SU-DHL-6 (cell line): Measurements from ENCODE around the gene PRR33.

Source experiments
- H2AFZ ChIP-seq: fragments of 200-600 bp; sonication (generic); 2 replicates; pipeline ENCODE4 v1.6.1; 2014; ENCODE audit warnings: low read depth, mild to moderate bottlenecking, moderate library complexity, mixed read lengths, antibody characterized with exemption, low read length; ENCODE audit not compliant: severe bottlenecking
- H3F3A ChIP-seq: fragments of 200-600 bp; shearing (Covaris generic); 2 replicates; pipeline ENCODE4 v1.6.0; 2016; ENCODE audit warnings: antibody characterized with exemption, mild to moderate bottlenecking; ENCODE audit not compliant: insufficient read depth
- H3K27ac ChIP-seq: fragments of 200-600 bp; sonication (generic); 2 replicates; pipeline ENCODE4 v1.5.1; 2016; ENCODE audit warnings: low read depth, mild to moderate bottlenecking, low read length, moderate library complexity, mixed read lengths
- H3K27me3 ChIP-seq: fragments of 200-600 bp; sonication (generic), shearing (Covaris generic); 2 replicates; pipeline ENCODE4 v1.6.0; 2014; ENCODE audit warnings: mild to moderate bottlenecking, low read length
- H3K36me3 ChIP-seq: fragments of 200-600 bp; sonication (generic); 2 replicates; pipeline ENCODE4 v1.6.1; 2014; ENCODE audit warnings: mild to moderate bottlenecking, low read length, mixed read lengths
- H3K4me2 ChIP-seq: fragments of 300-600, 200-600 bp; shearing (Covaris generic), sonication (generic); 2 replicates; pipeline ENCODE4 v1.6.0; 2014; ENCODE audit warnings: low read length, low read depth, mild to moderate bottlenecking; ENCODE audit not compliant: poor library complexity, severe bottlenecking
- H3K4me3 ChIP-seq: fragments of 200-600 bp; sonication (generic); 2 replicates; pipeline ENCODE4 v1.5.1; 2014; ENCODE audit warnings: antibody characterized with exemption, low read length, mild to moderate bottlenecking, mixed read lengths; ENCODE audit not compliant: insufficient read depth, poor library complexity, severe bottlenecking
- H3K79me2 ChIP-seq: fragments of 200-600 bp; sonication (generic); 2 replicates; pipeline ENCODE4 v1.6.1; 2014; ENCODE audit warnings: mild to moderate bottlenecking, low read length, moderate library complexity; ENCODE audit not compliant: insufficient read depth
- H3K9ac ChIP-seq: fragments of 200-600 bp; sonication (generic); 2 replicates; pipeline ENCODE4 v1.7.0; 2014; ENCODE audit warnings: mild to moderate bottlenecking, low read length
- H3K9me2 ChIP-seq: fragments of 200-600 bp; sonication (generic); replicated peaks from 2 replicates; pipeline ENCODE4 v1.6.1; 2014; ENCODE audit warnings: low read length; ENCODE audit not compliant: insufficient read depth
- H3K9me3 ChIP-seq: fragments of 200-600 bp; sonication (generic); 2 replicates; pipeline ENCODE4 v1.6.1; 2014; ENCODE audit warnings: low read length, mixed read lengths; ENCODE audit not compliant: insufficient read depth
- H4K20me1 ChIP-seq: fragments of 200-600 bp; sonication (generic); 2 replicates; pipeline ENCODE4 v1.6.1; 2014; ENCODE audit warnings: low read depth, mild to moderate bottlenecking, antibody characterized with exemption, low read length, moderate library complexity, mixed read lengths
- EZH2phosphoT487 ChIP-seq: fragments of 200-600 bp; sonication (generic), shearing (Covaris generic); conservative IDR thresholded peaks from 2 replicates; pipeline ENCODE4 v1.6.1; 2018; ENCODE audit warnings: mild to moderate bottlenecking, antibody characterized with exemption, low read length, moderate library complexity, mixed read lengths
- TF ChIP-seq, protein P1 (sequence below): fragments of 200-600 bp; sonication (generic); IDR thresholded peaks from one replicate; pipeline ENCODE4 v1.5.1; 2017; ENCODE audit warnings: antibody characterized with exemption, mild to moderate bottlenecking, low read length, moderate library complexity; ENCODE audit not compliant: insufficient read depth, poor library complexity, severe bottlenecking

Gene PRR33

DNA sequence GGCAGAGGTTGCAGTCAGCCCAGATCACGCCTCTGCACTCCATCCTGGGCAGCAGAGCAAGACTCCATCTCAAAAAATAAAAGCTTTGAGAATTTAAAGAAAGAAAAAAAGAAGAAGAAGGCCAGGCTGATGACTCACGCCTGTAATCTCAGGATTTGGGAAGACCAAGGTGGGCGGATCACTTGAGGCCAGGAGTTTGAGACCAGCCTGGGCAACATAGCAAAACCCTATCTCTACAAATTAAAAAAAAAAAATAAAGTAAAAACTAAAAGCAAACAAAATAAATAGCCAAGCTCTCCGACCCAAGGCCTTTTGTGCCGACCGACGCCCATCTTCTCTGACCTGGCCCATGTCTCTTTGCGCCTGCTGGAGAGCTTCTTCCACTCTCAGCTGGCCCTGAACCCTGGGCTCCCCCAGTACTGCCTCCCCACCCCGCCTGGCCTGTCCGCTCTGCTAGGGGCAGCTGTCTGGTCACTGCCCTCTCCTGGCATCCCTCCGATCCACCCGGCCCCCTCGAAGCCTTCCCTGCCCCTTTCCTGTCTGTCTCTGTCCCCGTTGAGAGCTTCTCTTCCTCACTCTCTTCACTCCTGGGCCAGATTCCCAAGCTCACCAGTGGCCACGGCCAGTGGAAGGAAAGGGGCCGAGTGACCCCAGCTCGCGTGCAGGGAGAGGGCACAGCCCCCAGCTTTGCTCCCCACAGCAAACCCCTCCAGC lies 43.6 kb downstream of the PRR33 start:
- H3K79me2 ChIP-seq, result peaks cover 2% of the 10 kb centered on the region; the same call in 1 of the 2 replicates
- no peak overlapping the region for H3K9ac ChIP-seq
- H3K27ac ChIP-seq, result no peak overlapping the region
- peaks cover 26% of the 10 kb centered on the region for H3F3A ChIP-seq
- no peak for TF ChIP-seq EZH2phosphoT487
- TF ChIP-seq, protein P1, sequence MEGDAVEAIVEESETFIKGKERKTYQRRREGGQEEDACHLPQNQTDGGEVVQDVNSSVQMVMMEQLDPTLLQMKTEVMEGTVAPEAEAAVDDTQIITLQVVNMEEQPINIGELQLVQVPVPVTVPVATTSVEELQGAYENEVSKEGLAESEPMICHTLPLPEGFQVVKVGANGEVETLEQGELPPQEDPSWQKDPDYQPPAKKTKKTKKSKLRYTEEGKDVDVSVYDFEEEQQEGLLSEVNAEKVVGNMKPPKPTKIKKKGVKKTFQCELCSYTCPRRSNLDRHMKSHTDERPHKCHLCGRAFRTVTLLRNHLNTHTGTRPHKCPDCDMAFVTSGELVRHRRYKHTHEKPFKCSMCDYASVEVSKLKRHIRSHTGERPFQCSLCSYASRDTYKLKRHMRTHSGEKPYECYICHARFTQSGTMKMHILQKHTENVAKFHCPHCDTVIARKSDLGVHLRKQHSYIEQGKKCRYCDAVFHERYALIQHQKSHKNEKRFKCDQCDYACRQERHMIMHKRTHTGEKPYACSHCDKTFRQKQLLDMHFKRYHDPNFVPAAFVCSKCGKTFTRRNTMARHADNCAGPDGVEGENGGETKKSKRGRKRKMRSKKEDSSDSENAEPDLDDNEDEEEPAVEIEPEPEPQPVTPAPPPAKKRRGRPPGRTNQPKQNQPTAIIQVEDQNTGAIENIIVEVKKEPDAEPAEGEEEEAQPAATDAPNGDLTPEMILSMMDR, result no peak
- no peak overlapping the region for H2AFZ ChIP-seq
- no peaks in the 10 kb centered on the region for H3K9me3 ChIP-seq
- no peaks in the 10 kb centered on the region for H4K20me1 ChIP-seq
- H3K9me2 ChIP-seq, result no peaks in the 10 kb centered on the region
- no peak overlapping the region for H3K4me3 ChIP-seq
- no peak overlapping the region for H3K4me2 ChIP-seq
- H3K27me3 ChIP-seq, result no peaks in the 10 kb centered on the region
- no peaks in the 10 kb centered on the region for H3K36me3 ChIP-seq

DNA sequence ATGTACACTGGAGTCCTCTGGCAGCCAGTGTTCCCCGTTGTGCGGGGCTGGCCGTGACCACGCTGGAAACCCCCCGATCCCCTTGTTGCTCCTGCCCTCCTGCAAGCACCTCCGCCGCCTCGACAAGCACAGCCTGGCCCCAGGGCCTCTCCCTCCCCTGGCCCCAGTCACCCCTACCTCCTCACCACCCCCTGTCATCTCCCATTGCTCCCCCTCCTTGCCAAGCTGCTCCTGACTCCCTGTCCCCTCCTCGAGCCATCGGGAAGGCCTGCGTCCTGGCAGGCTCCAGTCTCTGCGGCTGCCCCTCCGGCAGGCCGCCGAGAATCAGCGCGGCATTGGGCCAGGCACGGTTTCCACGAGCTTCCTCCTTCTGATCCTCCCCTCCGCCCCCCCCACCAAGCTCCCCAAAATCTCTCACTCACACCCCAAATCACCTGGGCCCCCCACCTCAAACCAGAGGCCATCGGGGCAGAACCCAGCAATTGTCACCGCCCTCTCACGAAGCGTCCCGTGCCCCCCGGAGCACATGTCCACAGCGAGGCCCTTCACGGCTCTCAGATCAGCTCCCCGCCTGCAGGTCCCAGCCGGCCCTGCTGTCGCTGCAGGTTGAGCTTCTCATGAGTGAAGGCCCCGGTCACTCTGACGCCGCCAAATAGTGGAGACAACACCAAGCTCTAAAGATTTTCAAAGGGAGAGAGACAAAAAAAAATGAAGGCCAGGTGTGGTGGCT lies 44.5 kb downstream of the PRR33 start:
- no peak overlapping the region for H3K4me3 ChIP-seq
- H3K27me3 ChIP-seq, result no peaks in the 10 kb centered on the region
- no peak overlapping the region for H3K4me2 ChIP-seq
- H3K9ac ChIP-seq, result no peak overlapping the region
- peaks cover 21% of the 10 kb centered on the region for H3F3A ChIP-seq
- H3K27ac ChIP-seq, result no peak overlapping the region
- no peaks in the 10 kb centered on the region for H4K20me1 ChIP-seq
- H3K9me3 ChIP-seq, result no peaks in the 10 kb centered on the region
- no peak overlapping the region for H2AFZ ChIP-seq
- H3K9me2 ChIP-seq, result no peaks in the 10 kb centered on the region
- TF ChIP-seq, protein P1, result no peak
- no peak for TF ChIP-seq EZH2phosphoT487
- H3K36me3 ChIP-seq, result no peaks in the 10 kb centered on the region
- no peaks in the 10 kb centered on the region for H3K79me2 ChIP-seq

DNA sequence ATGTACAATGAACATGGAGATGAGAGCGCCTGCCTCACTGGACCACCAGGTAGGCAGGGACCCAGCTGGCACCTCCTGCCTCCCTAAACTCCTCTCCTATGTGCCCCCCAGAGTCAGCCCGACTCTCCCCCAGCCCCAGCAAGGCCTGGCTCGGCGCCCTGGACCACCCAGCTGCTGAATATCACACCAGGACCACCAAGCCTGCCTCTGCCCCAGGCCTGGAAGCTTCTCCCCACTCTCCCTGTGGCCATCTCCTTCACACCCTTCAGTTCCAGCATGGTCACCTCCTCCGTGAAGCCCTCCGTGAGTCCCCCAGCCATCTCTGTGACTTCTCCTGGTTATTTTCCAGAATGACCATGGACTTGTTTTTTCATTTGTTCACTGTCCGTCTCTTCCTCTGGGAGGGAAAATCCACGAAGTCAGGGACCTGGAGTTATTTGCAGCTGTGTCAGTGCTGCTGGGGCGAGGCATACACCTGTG lies 45.2 kb downstream of the PRR33 start:
- Histone ChIP-seq H3K4me2 (no peak overlapping the region), H3K27me3 (no peaks in the 10 kb centered on the region), H3K4me3 (no peak overlapping the region), H3K9me2 (no peaks in the 10 kb centered on the region), H3K9ac (no peak overlapping the region), H3K27ac (no peak overlapping the region), H3F3A (peaks cover 14% of the 10 kb centered on the region), H3K79me2 (no peaks in the 10 kb centered on the region), H3K36me3 (no peaks in the 10 kb centered on the region), H2AFZ (no peak overlapping the region), H3K9me3 (no peaks in the 10 kb centered on the region), H4K20me1 (no peaks in the 10 kb centered on the region)
- TF ChIP-seq EZH2phosphoT487, result no peak
- TF ChIP-seq, protein P1, result no peak
